GM12878 (cell line): Measurements from ENCODE around the gene TMEM217. TPM values are rescaled to one million over a fixed set of nuclear protein-coding genes. Genes with fewer than 3 reads are reported as not detected.

Source experiments
- ATAC-seq: fragments of 200-7000 bp; cut with Tn5 transposase; 3 replicates; pipeline ENCODE4 v1.9.1; 2020; ENCODE audit warnings: mild to moderate bottlenecking, moderate library complexity
- BruUV-seq: library from RNA; stranded (reverse); fragments of 400-500 nt; replicated peaks from 2 replicates; lab custom pipeline; 2021; lab: Mats Ljungman, UMichigan
- CTCF ChIA-PET: fragments of 300-600 bp; sonication (Branson Sonifier 250); formaldehyde crosslinking; extraction: SDS; loops from one replicate; lab custom pipeline; 2021; ENCODE audit warnings: inconsistent platforms; lab: Yijun Ruan, JAX
- POLR2A ChIA-PET: fragments of 350-600 bp; formaldehyde crosslinking; extraction: SDS; loops from one replicate; lab custom pipeline; 2021; ENCODE audit warnings: inconsistent platforms; lab: Charles Lee
- RAD21 ChIA-PET: fragments of 300-600 bp; sonication (Branson Sonifier 250); formaldehyde crosslinking; loops from one replicate; lab custom pipeline; 2023; ENCODE audit warnings: antibody characterized with exemption; ENCODE audit not compliant: unreplicated experiment; lab: Charles Lee
- SMC1A ChIA-PET: fragments of 300-600 bp; sonication (Branson Sonifier 250); formaldehyde crosslinking; loops from one replicate; lab custom pipeline; 2023; ENCODE audit not compliant: unreplicated experiment, uncharacterized antibody; lab: Charles Lee
- DNase-seq: peaks from one replicate; pipeline ENCODE4 v3.0.0-alpha.2; 2011; ENCODE audit warnings: low read depth, low spot score
- FAIRE-seq: peaks from 3 replicates; lab custom pipeline; 2011; peaks lifted over from hg19 to GRCh38; lab: Jason Lieb, UNC
- H2AFZ ChIP-seq: 2 replicates; pipeline ENCODE4 v1.6.0; 2011; ENCODE audit warnings: low read depth, low read length, control low read depth; ENCODE audit not compliant: control insufficient read depth
- H3K27ac ChIP-seq: 2 replicates; pipeline ENCODE4 v1.5.1; 2011; ENCODE audit warnings: control low read depth; ENCODE audit not compliant: control insufficient read depth, insufficient read depth
- H3K27me3 ChIP-seq, 2 experiments: replicated peaks in 1 of 2; 2 replicates each; pipeline versions ENCODE4 v1.6.0 to v1.6.1; 2011; ENCODE audit warnings: low read length in 1 of 2; ENCODE audit not compliant: control insufficient read depth in 2 of 2, insufficient read depth in 2 of 2
- H3K36me3 ChIP-seq, 2 experiments: 2 replicates each; pipeline ENCODE4 v1.5.1; 2011; ENCODE audit warnings: low read length in 1 of 2; ENCODE audit not compliant: control insufficient read depth in 2 of 2, insufficient read depth in 2 of 2
- H3K4me1 ChIP-seq: 2 replicates; pipeline ENCODE4 v1.6.1; 2011; ENCODE audit warnings: mild to moderate bottlenecking, low read length, moderate library complexity, mixed read lengths; ENCODE audit not compliant: control insufficient read depth, insufficient read depth
- H3K4me2 ChIP-seq: 2 replicates; pipeline ENCODE4 v1.6.0; 2011; ENCODE audit warnings: control low read depth; ENCODE audit not compliant: control insufficient read depth, insufficient read depth
- H3K4me3 ChIP-seq: fragments of 200-600 bp; sonication (generic); 2 replicates; pipeline ENCODE4 v1.5.1; 2016
- H3K79me2 ChIP-seq: 2 replicates; pipeline ENCODE4 v1.6.0; 2011; ENCODE audit warnings: low read length; ENCODE audit not compliant: control insufficient read depth, insufficient read depth
- H3K9ac ChIP-seq: 2 replicates; pipeline ENCODE4 v1.8.0; 2011; ENCODE audit warnings: low read length, control low read depth, mixed read lengths; ENCODE audit not compliant: control insufficient read depth, insufficient read depth
- H3K9me3 ChIP-seq: replicated peaks from 3 replicates; pipeline ENCODE4 v1.5.1; 2011; ENCODE audit warnings: mild to moderate bottlenecking, low read length; ENCODE audit not compliant: control insufficient read depth, insufficient read depth
- H4K20me1 ChIP-seq: 2 replicates; pipeline ENCODE4 v1.6.0; 2011; ENCODE audit not compliant: control insufficient read depth, insufficient read depth
- CBFB ChIP-seq: IDR thresholded peaks from 2 replicates; pipeline ENCODE4 v1.6.1; 2016; ENCODE audit warnings: antibody characterized with exemption, low read depth
- HCFC1 ChIP-seq: fragments of 150-350 bp; IDR thresholded peaks from 2 replicates; pipeline ENCODE4 v1.6.1; 2014; ENCODE audit warnings: low read length
- LARP7 ChIP-seq: fragments of 450-650 bp; IDR thresholded peaks from 2 replicates; pipeline ENCODE4 v1.6.1; 2017; ENCODE audit warnings: mild to moderate bottlenecking
- NFXL1 ChIP-seq: fragments of 450-650 bp; IDR thresholded peaks from 2 replicates; pipeline ENCODE4 v1.6.1; 2017; ENCODE audit warnings: antibody characterized with exemption, mild to moderate bottlenecking, borderline replicate concordance
- NFYB ChIP-seq: IDR thresholded peaks from 2 replicates; pipeline ENCODE4 v1.6.1; 2011; ENCODE audit warnings: low read depth, mild to moderate bottlenecking, low read length, improper control_type of control experiment, moderate library complexity; ENCODE audit not compliant: insufficient read depth
- POLR2A ChIP-seq: IDR thresholded peaks from 2 replicates; pipeline ENCODE4 v1.6.1; 2011; ENCODE audit warnings: low read depth, mild to moderate bottlenecking, low read length
- SMAD1 ChIP-seq: fragments of 450-650 bp; IDR thresholded peaks from 2 replicates; pipeline ENCODE4 v1.6.1; 2018; ENCODE audit warnings: mild to moderate bottlenecking, low read depth; ENCODE audit not compliant: partially characterized antibody
- SMC3 ChIP-seq: IDR thresholded peaks from 2 replicates; pipeline ENCODE4 v1.6.1; 2011; ENCODE audit warnings: low read length, improper control_type of control experiment, borderline replicate concordance
- WGBS: methylation state at CpG from one replicate; pipeline ENCODE4 v1.1.6; 2016; ENCODE audit warnings: low lambda C conversion rate; ENCODE audit not compliant: insufficient replicate concordance, insufficient coverage; ENCODE audit errors: missing lambda C conversion rate; 5-methylcytosine and 5-hydroxymethylcytosine counted together
- in situ Hi-C: fragments of 300-500 bp; cut with MboI; formaldehyde crosslinking; loops from 9 replicates; pipeline ENCODE4 v1.14.3; 2018; ENCODE audit warnings: mixed read lengths
- intact Hi-C: fragments of 100-400 bp; cut with micrococcal nuclease; formaldehyde crosslinking; loops from one replicate; pipeline ENCODE4 v1.14.2; 2022; ENCODE audit not compliant: unreplicated experiment
- polyA plus RNA-seq, 11 experiments: library from polyadenylated mRNA; depleted of rRNA in 4 of 11; unstranded in 6 of 11; stranded (reverse) in 5 of 11; fragments of >200 nt; fragmentation: Nextera tagmentation in 4 of 11; fragmentation: Illumina TruSeq in 1 of 11; extraction: Ambion mirVana in 4 of 11; extraction: Trizol in 1 of 11; gene quantifications; 1 replicate in 1 of 11; 2 replicates in 10 of 11; pipeline versions ENCODE4 v1.2.1 to v1.2.3, GENCODE V29; 2011 to 2016; ENCODE audit warnings: inconsistent platforms in 2 of 11, missing spikeins in 2 of 11, low read depth in 1 of 11
- total RNA-seq, 4 experiments: library from RNA; depleted of rRNA in 3 of 4; stranded (reverse); fragments of >200 nt in 3 of 4; fragmentation: Illumina TruSeq in 1 of 4; extraction: Trizol in 1 of 4; gene quantifications; 2 replicates each; pipeline versions ENCODE4 v1.2.1 to v1.2.3, GENCODE V29; 2013 to 2021
- TF ChIP-seq, protein P1 (sequence below): fragments of 450-650 bp; IDR thresholded peaks from 2 replicates; pipeline ENCODE4 v1.6.1; 2017; ENCODE audit warnings: mild to moderate bottlenecking, moderate library complexity
- TF ChIP-seq, protein P2 (sequence below): fragments of 450-650 bp; IDR thresholded peaks from 2 replicates; pipeline ENCODE4 v1.6.1; 2017; ENCODE audit warnings: mild to moderate bottlenecking, moderate library complexity

TMEM217 gene
- total and polyA plus RNA-seq, 10 of the 15 experiments (the other 5 are each of a cell fraction or from before 2014, with no cell fraction given), result 1.3 to 4.5 (median 2.3) TPM

DNA sequence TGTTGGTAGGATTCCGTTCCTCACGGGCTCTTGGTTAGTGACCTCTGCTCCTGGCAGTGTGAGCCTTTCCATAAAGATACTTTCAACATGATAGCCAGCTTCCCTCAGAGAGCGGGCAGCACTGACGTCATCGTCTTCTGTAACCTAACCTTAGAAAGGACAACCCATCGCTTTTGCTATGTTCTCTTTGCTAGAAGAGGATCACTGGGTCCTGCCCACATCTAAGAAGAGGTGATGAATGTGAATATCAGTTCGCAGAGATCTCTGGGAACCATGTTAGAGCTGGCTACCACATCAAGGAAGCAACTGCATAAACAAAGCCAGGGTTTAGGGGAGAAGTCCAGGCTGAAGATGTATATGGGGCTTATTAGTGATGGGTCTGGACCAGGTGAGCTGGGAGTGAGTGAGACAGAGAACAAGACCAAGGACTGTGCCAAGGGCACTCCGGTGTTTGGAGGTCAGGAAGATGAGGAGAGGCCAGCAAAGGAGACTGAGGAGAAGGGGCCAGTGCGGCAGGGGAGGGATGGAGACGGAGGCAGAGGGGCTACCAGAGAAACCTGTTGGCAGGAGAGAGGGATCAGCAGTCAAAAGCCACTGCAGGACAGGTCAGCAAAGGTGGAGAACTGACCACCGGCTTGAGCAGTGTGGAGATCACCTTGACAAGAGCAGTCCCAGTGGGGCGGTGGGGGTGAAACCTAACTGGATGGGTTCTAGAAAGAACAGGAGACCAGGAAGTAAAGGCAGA, 48.3 kb downstream of the TMEM217 start:
- no TSS peak for BruUV-seq
- Histone ChIP-seq H3K36me3 (no peaks in the 10 kb centered on the region), H3K27me3 (no peaks in the 10 kb centered on the region), H4K20me1 (no peaks in the 10 kb centered on the region), H2AFZ (no peak overlapping the region), H3K79me2 (no peaks in the 10 kb centered on the region), H3K27ac (no peak overlapping the region), H3K9me3 (no peaks in the 10 kb centered on the region), H3K9ac (no peak overlapping the region), H3K4me1 (peaks cover 3% of the 10 kb centered on the region; the same call in 1 of the 2 replicates), H3K4me2 (no peak overlapping the region), H3K4me3 (no peak overlapping the region)
- in situ Hi-C loops (loop anchor here (5.0 to 10.0 kb wide), 3 partner anchors 185 to 442 kb away; partner anchors contain the start of gene C6orf89), intact Hi-C loops (loop anchor here (1.0 kb wide), 3 partner anchors 191 to 443 kb away; partner anchors contain the start of gene C6orf89)
- ATAC-seq, result no peak
- ChIA-PET POLR2A (interaction anchor here (1.0 kb wide), 1 partner anchor 12 kb away, joined by 5 read pairs; no protein-coding TSS in a partner anchor), RAD21 (interaction anchor here (0.5 to 3.9 kb wide), 20 partner anchors 20 to 444 kb away, joined by 3 to 36 read pairs (median 5); partner anchors contain the start of gene PIM1), SMC1A (interaction anchor here (0.6 to 4.0 kb wide), 28 partner anchors 8 to 443 kb away, joined by 3 to 42 read pairs (median 4); no protein-coding TSS in a partner anchor), CTCF (interaction anchor here (0.6 to 9.2 kb wide), 56 partner anchors 9 to 792 kb away, joined by 3 to 135 read pairs (median 4); partner anchors contain the start of genes C6orf89, FGD2 and MTCH1)
- no peak for FAIRE-seq
- 44% methylated on average over 12 of the region's 12 CpGs for WGBS
- no peak for DNase-seq
- TF ChIP-seq POLR2A, result no peak
- TF ChIP-seq, protein P1, sequence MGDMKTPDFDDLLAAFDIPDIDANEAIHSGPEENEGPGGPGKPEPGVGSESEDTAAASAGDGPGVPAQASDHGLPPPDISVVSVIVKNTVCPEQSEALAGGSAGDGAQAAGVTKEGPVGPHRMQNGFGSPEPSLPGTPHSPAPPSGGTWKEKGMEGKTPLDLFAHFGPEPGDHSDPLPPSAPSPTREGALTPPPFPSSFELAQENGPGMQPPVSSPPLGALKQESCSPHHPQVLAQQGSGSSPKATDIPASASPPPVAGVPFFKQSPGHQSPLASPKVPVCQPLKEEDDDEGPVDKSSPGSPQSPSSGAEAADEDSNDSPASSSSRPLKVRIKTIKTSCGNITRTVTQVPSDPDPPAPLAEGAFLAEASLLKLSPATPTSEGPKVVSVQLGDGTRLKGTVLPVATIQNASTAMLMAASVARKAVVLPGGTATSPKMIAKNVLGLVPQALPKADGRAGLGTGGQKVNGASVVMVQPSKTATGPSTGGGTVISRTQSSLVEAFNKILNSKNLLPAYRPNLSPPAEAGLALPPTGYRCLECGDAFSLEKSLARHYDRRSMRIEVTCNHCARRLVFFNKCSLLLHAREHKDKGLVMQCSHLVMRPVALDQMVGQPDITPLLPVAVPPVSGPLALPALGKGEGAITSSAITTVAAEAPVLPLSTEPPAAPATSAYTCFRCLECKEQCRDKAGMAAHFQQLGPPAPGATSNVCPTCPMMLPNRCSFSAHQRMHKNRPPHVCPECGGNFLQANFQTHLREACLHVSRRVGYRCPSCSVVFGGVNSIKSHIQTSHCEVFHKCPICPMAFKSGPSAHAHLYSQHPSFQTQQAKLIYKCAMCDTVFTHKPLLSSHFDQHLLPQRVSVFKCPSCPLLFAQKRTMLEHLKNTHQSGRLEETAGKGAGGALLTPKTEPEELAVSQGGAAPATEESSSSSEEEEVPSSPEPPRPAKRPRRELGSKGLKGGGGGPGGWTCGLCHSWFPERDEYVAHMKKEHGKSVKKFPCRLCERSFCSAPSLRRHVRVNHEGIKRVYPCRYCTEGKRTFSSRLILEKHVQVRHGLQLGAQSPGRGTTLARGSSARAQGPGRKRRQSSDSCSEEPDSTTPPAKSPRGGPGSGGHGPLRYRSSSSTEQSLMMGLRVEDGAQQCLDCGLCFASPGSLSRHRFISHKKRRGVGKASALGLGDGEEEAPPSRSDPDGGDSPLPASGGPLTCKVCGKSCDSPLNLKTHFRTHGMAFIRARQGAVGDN, result no peak
- no peak for TF ChIP-seq CBFB
- no peak for TF ChIP-seq HCFC1
- TF ChIP-seq NFYB, result no peak
- TF ChIP-seq, protein P2, sequence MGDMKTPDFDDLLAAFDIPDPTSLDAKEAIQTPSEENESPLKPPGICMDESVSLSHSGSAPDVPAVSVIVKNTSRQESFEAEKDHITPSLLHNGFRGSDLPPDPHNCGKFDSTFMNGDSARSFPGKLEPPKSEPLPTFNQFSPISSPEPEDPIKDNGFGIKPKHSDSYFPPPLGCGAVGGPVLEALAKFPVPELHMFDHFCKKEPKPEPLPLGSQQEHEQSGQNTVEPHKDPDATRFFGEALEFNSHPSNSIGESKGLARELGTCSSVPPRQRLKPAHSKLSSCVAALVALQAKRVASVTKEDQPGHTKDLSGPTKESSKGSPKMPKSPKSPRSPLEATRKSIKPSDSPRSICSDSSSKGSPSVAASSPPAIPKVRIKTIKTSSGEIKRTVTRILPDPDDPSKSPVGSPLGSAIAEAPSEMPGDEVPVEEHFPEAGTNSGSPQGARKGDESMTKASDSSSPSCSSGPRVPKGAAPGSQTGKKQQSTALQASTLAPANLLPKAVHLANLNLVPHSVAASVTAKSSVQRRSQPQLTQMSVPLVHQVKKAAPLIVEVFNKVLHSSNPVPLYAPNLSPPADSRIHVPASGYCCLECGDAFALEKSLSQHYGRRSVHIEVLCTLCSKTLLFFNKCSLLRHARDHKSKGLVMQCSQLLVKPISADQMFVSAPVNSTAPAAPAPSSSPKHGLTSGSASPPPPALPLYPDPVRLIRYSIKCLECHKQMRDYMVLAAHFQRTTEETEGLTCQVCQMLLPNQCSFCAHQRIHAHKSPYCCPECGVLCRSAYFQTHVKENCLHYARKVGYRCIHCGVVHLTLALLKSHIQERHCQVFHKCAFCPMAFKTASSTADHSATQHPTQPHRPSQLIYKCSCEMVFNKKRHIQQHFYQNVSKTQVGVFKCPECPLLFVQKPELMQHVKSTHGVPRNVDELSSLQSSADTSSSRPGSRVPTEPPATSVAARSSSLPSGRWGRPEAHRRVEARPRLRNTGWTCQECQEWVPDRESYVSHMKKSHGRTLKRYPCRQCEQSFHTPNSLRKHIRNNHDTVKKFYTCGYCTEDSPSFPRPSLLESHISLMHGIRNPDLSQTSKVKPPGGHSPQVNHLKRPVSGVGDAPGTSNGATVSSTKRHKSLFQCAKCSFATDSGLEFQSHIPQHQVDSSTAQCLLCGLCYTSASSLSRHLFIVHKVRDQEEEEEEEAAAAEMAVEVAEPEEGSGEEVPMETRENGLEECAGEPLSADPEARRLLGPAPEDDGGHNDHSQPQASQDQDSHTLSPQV, result no peak
- TF ChIP-seq LARP7, result no peak
- TF ChIP-seq NFXL1, result no peak
- no peak for TF ChIP-seq SMAD1
- no peak for TF ChIP-seq SMC3
